Caco-2 (cell line): Measurements from ENCODE around the gene CD300LD. TPM values are rescaled to one million over a fixed set of nuclear protein-coding genes. Genes with fewer than 3 reads are reported as not detected.
"Not testable (repeated sequence)": the region's sequence is repeated elsewhere in the genome, so short reads cannot be mapped to it uniquely, and the experiment has no call there.

ENCODE experiments used
- BruUV-seq: library from RNA; stranded (reverse); fragments of 400-500 nt; replicated peaks from 2 replicates; lab custom pipeline; 2021; lab: Mats Ljungman, UMichigan
- CTCF ChIA-PET: fragments of 300-600 bp; sonication (Branson Sonifier 250); formaldehyde crosslinking; loops from one replicate; lab custom pipeline; 2022; ENCODE audit warnings: antibody characterized with exemption; lab: Charles Lee
- POLR2A ChIA-PET: fragments of 300-600 bp; sonication (Branson Sonifier 250); formaldehyde crosslinking; loops from one replicate; lab custom pipeline; 2022; ENCODE audit warnings: antibody characterized with exemption; lab: Charles Lee
- DNase-seq, 2 experiments: peaks; one replicate each; pipeline versions ENCODE4 v3.0.0 to v3.0.0-alpha.2; 2020 to 2022
- H3K27me3 ChIP-seq: replicated peaks from 2 replicates; pipeline ENCODE4 v1.6.0; 2011; ENCODE audit warnings: low read length; ENCODE audit not compliant: control insufficient read depth, insufficient read depth
- H3K36me3 ChIP-seq: 2 replicates; pipeline ENCODE4 v1.5.1; 2011; ENCODE audit warnings: low read length; ENCODE audit not compliant: control insufficient read depth, insufficient read depth
- H3K4me1 ChIP-seq: fragments of 250-450 bp; sonication (Bioruptor Pico); 2 replicates; pipeline ENCODE4 v1.5.1; 2020; ENCODE audit warnings: mild to moderate bottlenecking
- H3K4me3 ChIP-seq: 2 replicates; pipeline ENCODE4 v1.5.1; 2011; ENCODE audit warnings: low read depth, mild to moderate bottlenecking, control low read depth, low read length
- H3K9me3 ChIP-seq: fragments of 250-450 bp; sonication (Bioruptor Pico); 2 replicates; pipeline ENCODE4 v1.5.1; 2020; ENCODE audit warnings: mild to moderate bottlenecking, moderate library complexity
- H3K27ac Mint-ChIP-seq: one replicate; pipeline ENCODE4 v1.8.0; 2022; ENCODE audit warnings: mixed read lengths; ENCODE audit not compliant: unreplicated experiment
- H3K27me3 Mint-ChIP-seq: one replicate; pipeline ENCODE4 v1.8.0; 2022; ENCODE audit warnings: mixed read lengths; ENCODE audit not compliant: insufficient read depth, unreplicated experiment
- H3K36me3 Mint-ChIP-seq: one replicate; pipeline ENCODE4 v1.8.0; 2022; ENCODE audit warnings: mild to moderate bottlenecking, mixed read lengths; ENCODE audit not compliant: insufficient read depth, unreplicated experiment
- H3K4me1 Mint-ChIP-seq: one replicate; pipeline ENCODE4 v1.8.0; 2022; ENCODE audit warnings: low read depth, mixed read lengths; ENCODE audit not compliant: unreplicated experiment
- H3K4me3 Mint-ChIP-seq: one replicate; pipeline ENCODE4 v1.8.0; 2022; ENCODE audit warnings: mild to moderate bottlenecking, moderate library complexity, mixed read lengths; ENCODE audit not compliant: unreplicated experiment
- H3K9me3 Mint-ChIP-seq: one replicate; pipeline ENCODE4 v1.8.0; 2022; ENCODE audit warnings: mixed read lengths; ENCODE audit not compliant: unreplicated experiment
- intact Hi-C: fragments of 100-400 bp; cut with micrococcal nuclease; formaldehyde crosslinking; loops from one replicate; pipeline ENCODE4 v1.10.0; 2022; ENCODE audit not compliant: unreplicated experiment
- total RNA-seq: library from RNA; stranded (reverse); gene quantifications from 2 replicates; pipeline ENCODE4 v1.2.3, GENCODE V29; 2022
- TF ChIP-seq, protein P1 (sequence below), 2 experiments: fragments of 200-600 bp in 1 of 2; IDR thresholded peaks; 1 replicate in 1 of 2; 2 replicates in 1 of 2; pipeline versions ENCODE4 v1.5.1 to v1.8.0; 2011 to 2022; ENCODE audit warnings: antibody characterized with exemption in 1 of 2, control low read depth in 1 of 2, inconsistent platforms in 1 of 2, low read depth in 1 of 2, low read length in 1 of 2, mild to moderate bottlenecking in 1 of 2, moderate library complexity in 1 of 2; ENCODE audit not compliant: insufficient read depth in 1 of 2, severe bottlenecking in 1 of 2, unreplicated experiment in 1 of 2

The CD300LD gene
- total RNA-seq, 1 experiment from 2014 or later, result not detected

DNA sequence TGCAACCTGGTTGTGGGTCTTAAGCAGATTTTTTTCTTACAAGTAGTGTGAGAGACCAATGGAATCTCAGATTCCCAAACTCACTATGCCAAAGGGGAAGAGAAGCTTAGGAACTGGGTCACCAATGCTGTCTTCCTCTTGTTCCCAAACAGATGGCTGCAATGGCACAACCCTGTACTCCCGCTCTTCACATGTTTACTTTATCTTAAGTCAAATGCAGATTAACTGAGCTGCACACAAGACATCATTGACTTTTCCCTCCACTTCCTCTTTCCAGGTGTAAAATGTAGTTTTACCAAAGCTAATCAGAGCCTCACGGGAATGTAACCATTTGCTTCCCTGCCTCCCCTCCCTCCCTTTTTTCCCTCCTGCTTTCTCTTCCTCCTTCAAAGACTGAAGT, 45.8 kb upstream of the CD300LD start:
- Mint-ChIP-seq H3K9me3 (no peaks in the 10 kb centered on the region), H3K27me3 (peaks cover 9% of the 10 kb centered on the region), H3K27ac (no peak overlapping the region), H3K4me3 (no peak overlapping the region), H3K36me3 (no peaks in the 10 kb centered on the region), H3K4me1 (no peaks in the 10 kb centered on the region)
- CTCF ChIA-PET, result interaction anchor here (0.6 kb wide), 1 partner anchor 107 kb away, joined by 4 read pairs; no protein-coding TSS in a partner anchor
- TF ChIP-seq, protein P1, sequence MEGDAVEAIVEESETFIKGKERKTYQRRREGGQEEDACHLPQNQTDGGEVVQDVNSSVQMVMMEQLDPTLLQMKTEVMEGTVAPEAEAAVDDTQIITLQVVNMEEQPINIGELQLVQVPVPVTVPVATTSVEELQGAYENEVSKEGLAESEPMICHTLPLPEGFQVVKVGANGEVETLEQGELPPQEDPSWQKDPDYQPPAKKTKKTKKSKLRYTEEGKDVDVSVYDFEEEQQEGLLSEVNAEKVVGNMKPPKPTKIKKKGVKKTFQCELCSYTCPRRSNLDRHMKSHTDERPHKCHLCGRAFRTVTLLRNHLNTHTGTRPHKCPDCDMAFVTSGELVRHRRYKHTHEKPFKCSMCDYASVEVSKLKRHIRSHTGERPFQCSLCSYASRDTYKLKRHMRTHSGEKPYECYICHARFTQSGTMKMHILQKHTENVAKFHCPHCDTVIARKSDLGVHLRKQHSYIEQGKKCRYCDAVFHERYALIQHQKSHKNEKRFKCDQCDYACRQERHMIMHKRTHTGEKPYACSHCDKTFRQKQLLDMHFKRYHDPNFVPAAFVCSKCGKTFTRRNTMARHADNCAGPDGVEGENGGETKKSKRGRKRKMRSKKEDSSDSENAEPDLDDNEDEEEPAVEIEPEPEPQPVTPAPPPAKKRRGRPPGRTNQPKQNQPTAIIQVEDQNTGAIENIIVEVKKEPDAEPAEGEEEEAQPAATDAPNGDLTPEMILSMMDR (IDR thresholded peaks at IDR 0.05; ENCODE audit: insufficient read depth in 1 of 2, low read depth in 1 of 2, low read length in 1 of 2, severe bottlenecking in 1 of 2, unreplicated experiment in 1 of 2), result no peak
- Histone ChIP-seq H3K9me3 (no peaks in the 10 kb centered on the region), H3K4me1 (no peaks in the 10 kb centered on the region), H3K36me3 (no peaks in the 10 kb centered on the region), H3K27me3 (peaks cover 2% of the 10 kb centered on the region; the same call in 1 of the 2 replicates), H3K4me3 (no peak overlapping the region)
- POLR2A ChIA-PET, result no interaction called here
- no peak for DNase-seq
- intact Hi-C loops, result no loop called here
- BruUV-seq, result no TSS peak

DNA sequence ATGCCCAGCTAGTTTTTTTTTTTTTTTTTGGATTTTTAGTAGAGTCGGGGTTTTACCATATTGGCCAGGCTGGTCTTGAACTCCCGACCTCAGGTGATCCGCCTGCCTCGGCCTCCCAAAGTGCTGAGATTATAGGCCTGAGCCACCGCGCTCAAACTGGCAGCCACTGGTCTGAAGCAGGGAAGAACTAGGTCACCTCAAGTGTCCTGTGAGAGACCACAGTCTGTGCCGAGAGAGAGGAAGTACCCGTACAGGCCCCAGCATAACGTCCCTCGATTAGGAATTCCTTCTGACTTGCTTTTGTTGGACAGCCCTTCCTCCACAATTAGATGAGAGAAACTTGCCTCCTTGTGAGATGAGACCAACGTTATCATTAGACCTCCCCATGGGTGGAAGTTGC, 45.2 kb upstream of the CD300LD start:
- TF ChIP-seq, protein P1 (IDR thresholded peaks at IDR 0.05; ENCODE audit: insufficient read depth in 1 of 2, low read depth in 1 of 2, low read length in 1 of 2, severe bottlenecking in 1 of 2, unreplicated experiment in 1 of 2), result no peak
- no peaks in the 10 kb centered on the region for H3K4me1 ChIP-seq
- CTCF ChIA-PET, result no interaction called here
- no peaks in the 10 kb centered on the region for H3K9me3 ChIP-seq
- no peak overlapping the region for H3K27ac Mint-ChIP-seq
- no peak for DNase-seq
- H3K36me3 Mint-ChIP-seq, result no peaks in the 10 kb centered on the region
- no peaks in the 10 kb centered on the region for H3K4me1 Mint-ChIP-seq
- peaks cover 9% of the 10 kb centered on the region for H3K27me3 Mint-ChIP-seq
- no peaks in the 10 kb centered on the region for H3K36me3 ChIP-seq
- intact Hi-C loops, result no loop called here
- POLR2A ChIA-PET, result no interaction called here
- BruUV-seq, result no TSS peak
- no peak overlapping the region for H3K4me3 Mint-ChIP-seq
- H3K4me3 ChIP-seq, result no peak overlapping the region
- peaks cover under 1% of the 10 kb centered on the region; the same call in 1 of the 2 replicates for H3K27me3 ChIP-seq
- no peaks in the 10 kb centered on the region for H3K9me3 Mint-ChIP-seq

DNA sequence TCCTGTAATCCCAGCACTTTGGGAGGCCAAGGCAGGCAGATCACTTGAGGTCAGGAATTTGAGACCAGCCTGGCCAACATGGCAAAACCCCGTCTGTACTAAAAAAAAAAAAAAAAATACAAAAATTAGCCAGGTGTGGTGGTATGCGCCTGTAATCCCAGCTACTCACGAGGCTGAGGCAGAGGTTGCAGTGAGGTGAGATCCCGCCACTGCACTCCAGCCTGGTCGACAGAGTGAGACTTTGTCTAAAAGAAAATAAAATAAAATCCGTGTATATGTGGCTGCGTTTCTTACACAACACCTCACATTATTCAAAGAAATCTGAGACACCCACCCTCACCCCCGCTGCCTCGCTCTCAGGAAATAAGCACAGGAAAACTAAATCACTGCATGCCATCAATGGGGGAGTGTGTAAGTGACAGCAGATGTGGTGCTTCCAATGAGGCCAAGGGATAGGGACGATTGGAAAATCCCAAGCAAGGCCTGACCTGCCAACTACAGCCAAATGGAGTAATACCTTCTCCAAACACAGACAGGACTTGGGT, 44.5 kb upstream of the CD300LD start:
- H3K4me1 ChIP-seq, H3K27ac Mint-ChIP-seq, CTCF ChIA-PET, DNase-seq, H3K36me3 Mint-ChIP-seq, H3K9me3 Mint-ChIP-seq, H3K4me1 Mint-ChIP-seq, H3K27me3 ChIP-seq, H3K36me3 ChIP-seq, H3K9me3 ChIP-seq, H3K27me3 Mint-ChIP-seq, H3K4me3 ChIP-seq, POLR2A ChIA-PET, H3K4me3 Mint-ChIP-seq, intact Hi-C loops, BruUV-seq: not testable (repeated sequence)
